Measurements from ENCODE around the gene RHBDL1. TPM values are rescaled to one million over a fixed set of nuclear protein-coding genes. Genes with fewer than 3 reads are reported as not detected.
A peak's percentile ranks its signal among the peaks of the same experiment; 100 is the strongest.

Gene RHBDL1
- total and polyA plus RNA-seq, 9 of the 15 experiments (the other 6 are each of a cell fraction or from before 2014, with no cell fraction given): 0.03 to 5.6 (median 1.3) TPM; not detected in 1

DNA sequence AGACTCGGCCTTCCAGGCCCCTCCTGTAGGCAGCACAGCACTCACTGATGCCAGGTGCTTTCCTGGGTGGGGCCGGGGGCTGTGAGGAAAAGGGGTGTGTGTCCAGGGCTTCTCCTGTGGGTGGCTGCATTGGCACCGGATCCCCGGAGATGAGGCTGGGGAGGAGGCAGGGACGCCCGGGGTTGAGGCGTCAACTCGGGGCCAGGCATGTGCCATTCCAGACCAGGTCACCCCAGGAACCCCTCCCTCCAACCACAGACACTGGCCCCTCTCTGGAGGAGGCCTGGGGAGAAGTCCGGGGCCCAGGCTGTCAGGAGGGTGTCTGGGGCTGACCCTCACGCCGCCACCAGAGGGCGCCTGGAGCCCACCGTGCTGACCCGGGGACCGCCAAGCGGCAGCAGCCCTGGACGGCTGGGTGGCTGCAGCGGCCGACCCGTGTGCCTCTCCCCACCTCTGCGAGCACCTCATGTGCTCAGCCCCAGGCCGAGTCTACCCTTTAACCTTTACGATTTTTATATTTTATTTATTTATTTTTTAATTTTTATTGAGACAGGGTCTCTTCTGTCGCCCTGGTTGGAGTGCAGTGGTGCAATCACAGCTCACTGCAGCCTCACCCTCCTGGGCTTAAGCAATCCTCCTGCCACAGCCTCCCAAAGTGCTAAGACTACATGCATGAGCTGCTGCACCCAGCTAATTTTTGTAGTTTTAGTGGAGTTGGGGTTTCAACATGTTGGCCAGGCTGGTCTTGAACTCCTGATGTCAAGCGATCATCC is 36.3 kb downstream of the RHBDL1 start (continued):
- TF ChIP-seq, protein P1, sequence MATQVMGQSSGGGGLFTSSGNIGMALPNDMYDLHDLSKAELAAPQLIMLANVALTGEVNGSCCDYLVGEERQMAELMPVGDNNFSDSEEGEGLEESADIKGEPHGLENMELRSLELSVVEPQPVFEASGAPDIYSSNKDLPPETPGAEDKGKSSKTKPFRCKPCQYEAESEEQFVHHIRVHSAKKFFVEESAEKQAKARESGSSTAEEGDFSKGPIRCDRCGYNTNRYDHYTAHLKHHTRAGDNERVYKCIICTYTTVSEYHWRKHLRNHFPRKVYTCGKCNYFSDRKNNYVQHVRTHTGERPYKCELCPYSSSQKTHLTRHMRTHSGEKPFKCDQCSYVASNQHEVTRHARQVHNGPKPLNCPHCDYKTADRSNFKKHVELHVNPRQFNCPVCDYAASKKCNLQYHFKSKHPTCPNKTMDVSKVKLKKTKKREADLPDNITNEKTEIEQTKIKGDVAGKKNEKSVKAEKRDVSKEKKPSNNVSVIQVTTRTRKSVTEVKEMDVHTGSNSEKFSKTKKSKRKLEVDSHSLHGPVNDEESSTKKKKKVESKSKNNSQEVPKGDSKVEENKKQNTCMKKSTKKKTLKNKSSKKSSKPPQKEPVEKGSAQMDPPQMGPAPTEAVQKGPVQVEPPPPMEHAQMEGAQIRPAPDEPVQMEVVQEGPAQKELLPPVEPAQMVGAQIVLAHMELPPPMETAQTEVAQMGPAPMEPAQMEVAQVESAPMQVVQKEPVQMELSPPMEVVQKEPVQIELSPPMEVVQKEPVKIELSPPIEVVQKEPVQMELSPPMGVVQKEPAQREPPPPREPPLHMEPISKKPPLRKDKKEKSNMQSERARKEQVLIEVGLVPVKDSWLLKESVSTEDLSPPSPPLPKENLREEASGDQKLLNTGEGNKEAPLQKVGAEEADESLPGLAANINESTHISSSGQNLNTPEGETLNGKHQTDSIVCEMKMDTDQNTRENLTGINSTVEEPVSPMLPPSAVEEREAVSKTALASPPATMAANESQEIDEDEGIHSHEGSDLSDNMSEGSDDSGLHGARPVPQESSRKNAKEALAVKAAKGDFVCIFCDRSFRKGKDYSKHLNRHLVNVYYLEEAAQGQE (IDR thresholded peaks at IDR 0.05; ENCODE audit: borderline replicate concordance): peak; percentile 83
- TF ChIP-seq, protein P1 (CRISPR knock-in tag; IDR thresholded peaks at IDR 0.05; ENCODE audit: low read depth): no peak
- TF ChIP-seq SAFB (IDR thresholded peaks at IDR 0.05; ENCODE audit: borderline replicate concordance, low read depth, low read length) (no peak), MAZ (CRISPR knock-in tag; conservative IDR thresholded peaks at IDR 0.05 in 1 of 2, IDR thresholded peaks at IDR 0.05 in 1 of 2) (peak in 1 of 2 experiments; percentile 73; a peak in 2 of 4 replicates), CHD2 (IDR thresholded peaks at IDR 0.05; ENCODE audit: low read depth, low read length) (no peak), C11orf30 (IDR thresholded peaks at IDR 0.05; ENCODE audit: low read depth) (no peak), BMI1 (IDR thresholded peaks at IDR 0.05; ENCODE audit: low read length) (no peak), XRCC3 (IDR thresholded peaks at IDR 0.05) (no peak), SMARCB1 (IDR thresholded peaks at IDR 0.05; ENCODE audit: insufficient read length, low read depth) (no peak), ZBTB7A (IDR thresholded peaks at IDR 0.05; ENCODE audit: borderline replicate concordance, control insufficient read depth, low read depth, low read length) (peak; percentile 86), MXI1 (IDR thresholded peaks at IDR 0.05; ENCODE audit: low read depth, low read length) (no peak), NR4A1 (CRISPR knock-in tag; IDR thresholded peaks at IDR 0.05) (no peak), NR4A1 (tag; IDR thresholded peaks at IDR 0.05) (no peak), KDM4B (IDR thresholded peaks at IDR 0.05; ENCODE audit: borderline replicate concordance in 2 of 2, low read depth in 1 of 2) (no peak), PTTG1 (tag; IDR thresholded peaks at IDR 0.05; ENCODE audit: low read depth) (no peak)
- TF ChIP-seq, protein P2, sequence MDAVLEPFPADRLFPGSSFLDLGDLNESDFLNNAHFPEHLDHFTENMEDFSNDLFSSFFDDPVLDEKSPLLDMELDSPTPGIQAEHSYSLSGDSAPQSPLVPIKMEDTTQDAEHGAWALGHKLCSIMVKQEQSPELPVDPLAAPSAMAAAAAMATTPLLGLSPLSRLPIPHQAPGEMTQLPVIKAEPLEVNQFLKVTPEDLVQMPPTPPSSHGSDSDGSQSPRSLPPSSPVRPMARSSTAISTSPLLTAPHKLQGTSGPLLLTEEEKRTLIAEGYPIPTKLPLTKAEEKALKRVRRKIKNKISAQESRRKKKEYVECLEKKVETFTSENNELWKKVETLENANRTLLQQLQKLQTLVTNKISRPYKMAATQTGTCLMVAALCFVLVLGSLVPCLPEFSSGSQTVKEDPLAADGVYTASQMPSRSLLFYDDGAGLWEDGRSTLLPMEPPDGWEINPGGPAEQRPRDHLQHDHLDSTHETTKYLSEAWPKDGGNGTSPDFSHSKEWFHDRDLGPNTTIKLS (IDR thresholded peaks at IDR 0.05; ENCODE audit: borderline replicate concordance, low read depth): no peak
- TF ChIP-seq, protein P3, sequence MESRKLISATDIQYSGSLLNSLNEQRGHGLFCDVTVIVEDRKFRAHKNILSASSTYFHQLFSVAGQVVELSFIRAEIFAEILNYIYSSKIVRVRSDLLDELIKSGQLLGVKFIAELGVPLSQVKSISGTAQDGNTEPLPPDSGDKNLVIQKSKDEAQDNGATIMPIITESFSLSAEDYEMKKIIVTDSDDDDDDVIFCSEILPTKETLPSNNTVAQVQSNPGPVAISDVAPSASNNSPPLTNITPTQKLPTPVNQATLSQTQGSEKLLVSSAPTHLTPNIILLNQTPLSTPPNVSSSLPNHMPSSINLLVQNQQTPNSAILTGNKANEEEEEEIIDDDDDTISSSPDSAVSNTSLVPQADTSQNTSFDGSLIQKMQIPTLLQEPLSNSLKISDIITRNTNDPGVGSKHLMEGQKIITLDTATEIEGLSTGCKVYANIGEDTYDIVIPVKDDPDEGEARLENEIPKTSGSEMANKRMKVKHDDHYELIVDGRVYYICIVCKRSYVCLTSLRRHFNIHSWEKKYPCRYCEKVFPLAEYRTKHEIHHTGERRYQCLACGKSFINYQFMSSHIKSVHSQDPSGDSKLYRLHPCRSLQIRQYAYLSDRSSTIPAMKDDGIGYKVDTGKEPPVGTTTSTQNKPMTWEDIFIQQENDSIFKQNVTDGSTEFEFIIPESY (CRISPR knock-in tag; IDR thresholded peaks at IDR 0.05): peak; percentile 64

Data from K562 (cell line).